HepG2 (cell line): ENCODE measurements around the gene HILPDA. TPM values are rescaled to one million over a fixed set of nuclear protein-coding genes. Genes with fewer than 3 reads are reported as not detected.

Experiments
- ELF1 ChIP-seq: sonication (generic); formaldehyde crosslinking; IDR thresholded peaks from 2 replicates; pipeline ENCODE4 v1.4.0; 2020; ENCODE audit warnings: missing genetic modification reagents
- HES4 ChIP-seq: sonication (generic); formaldehyde crosslinking; IDR thresholded peaks from 2 replicates; pipeline ENCODE4 v1.9.0; 2021; ENCODE audit warnings: mild to moderate bottlenecking, missing genetic modification reagents, borderline replicate concordance
- HNF4A ChIP-seq: sonication (generic); formaldehyde crosslinking; IDR thresholded peaks from 2 replicates; pipeline ENCODE4 v1.4.0; 2020; ENCODE audit warnings: missing genetic modification reagents
- MEF2D ChIP-seq: sonication (generic); formaldehyde crosslinking; IDR thresholded peaks from 2 replicates; pipeline ENCODE4 v1.5.1; 2020; ENCODE audit warnings: mild to moderate bottlenecking, missing genetic modification reagents
- NFYC ChIP-seq: IDR thresholded peaks from 2 replicates; pipeline ENCODE4 v1.6.1; 2016; ENCODE audit warnings: missing genetic modification reagents, missing compliant biosample characterization
- PCBP2 ChIP-seq: fragments of 200-400 bp; formaldehyde crosslinking; optimal IDR thresholded peaks from 2 replicates; pipeline ENCODE3; 2018; ENCODE audit warnings: low read length, low read depth; ENCODE audit not compliant: poor library complexity, severe bottlenecking
- POLR2AphosphoS2 ChIP-seq: IDR thresholded peaks from 2 replicates; pipeline ENCODE4 v1.6.1; 2011; ENCODE audit warnings: low read depth, low read length, improper control_type of control experiment
- PPARG ChIP-seq: conservative IDR thresholded peaks from 2 replicates; pipeline ENCODE4 v1.6.1; 2016; ENCODE audit warnings: missing biosample characterization, missing genetic modification reagents
- RFX5 ChIP-seq: IDR thresholded peaks from 2 replicates; pipeline ENCODE4 v1.6.1; 2011; ENCODE audit warnings: low read depth, low read length, improper control_type of control experiment
- TBP ChIP-seq: sonication (generic); formaldehyde crosslinking; IDR thresholded peaks from 2 replicates; pipeline ENCODE4 v1.5.0; 2020; ENCODE audit warnings: missing genetic modification reagents
- XBP1 ChIP-seq: sonication (generic); formaldehyde crosslinking; IDR thresholded peaks from 2 replicates; pipeline ENCODE4 v1.5.0; 2020; ENCODE audit warnings: missing genetic modification reagents
- YY1 ChIP-seq: IDR thresholded peaks from 2 replicates; pipeline ENCODE4 v1.6.1; 2011; ENCODE audit warnings: low read length, low read depth, moderate library complexity, mild to moderate bottlenecking; ENCODE audit not compliant: insufficient read depth, insufficient replicate concordance
- ZKSCAN1 ChIP-seq: fragments of 150-350 bp; IDR thresholded peaks from 2 replicates; pipeline ENCODE4 v1.6.1; 2014; ENCODE audit warnings: low read length
- ZNF383 ChIP-seq: sonication (generic); formaldehyde crosslinking; IDR thresholded peaks from 2 replicates; pipeline ENCODE4 v1.4.0; 2020; ENCODE audit warnings: missing genetic modification reagents, mild to moderate bottlenecking, borderline replicate concordance
- ZNF430 ChIP-seq: sonication (generic); formaldehyde crosslinking; IDR thresholded peaks from 2 replicates; pipeline ENCODE4 v1.9.0; 2021; ENCODE audit warnings: mild to moderate bottlenecking, missing genetic modification reagents
- ZNF510 ChIP-seq: sonication (generic); formaldehyde crosslinking; IDR thresholded peaks from 2 replicates; pipeline ENCODE4 v1.4.0; 2020; ENCODE audit warnings: low read depth, mild to moderate bottlenecking, missing genetic modification reagents
- ZNF550 ChIP-seq: sonication (generic); formaldehyde crosslinking; IDR thresholded peaks from 2 replicates; pipeline ENCODE4 v1.4.0; 2020; ENCODE audit warnings: mild to moderate bottlenecking, missing genetic modification reagents, borderline replicate concordance
- ZNF7 ChIP-seq: IDR thresholded peaks from 2 replicates; pipeline ENCODE4 v1.6.1; 2016; ENCODE audit warnings: missing biosample characterization, missing genetic modification reagents
- polyA plus RNA-seq, 8 experiments: library from polyadenylated mRNA; depleted of rRNA in 3 of 8; stranded (reverse) in 7 of 8; unstranded in 1 of 8; fragments of >200 nt; fragmentation: Illumina TruSeq in 4 of 8; extraction: Trizol in 4 of 8; gene quantifications; 2 replicates each; pipeline versions ENCODE4 v1.2.1 to v1.2.3, GENCODE V29; 2011 to 2016; ENCODE audit warnings: low read depth in 4 of 8, missing spikeins in 1 of 8, mixed read lengths in 1 of 8; ENCODE audit not compliant: insufficient read depth in 1 of 8
- total RNA-seq, 5 experiments: library from RNA; depleted of rRNA; stranded (reverse); fragments of >200 nt; fragmentation: Illumina TruSeq; extraction: Trizol; gene quantifications; 2 replicates each; pipeline ENCODE4 v1.2.3, GENCODE V29; 2016; ENCODE audit warnings: low read depth in 1 of 5
- TF ChIP-seq, protein P1 (sequence below): IDR thresholded peaks from 2 replicates; pipeline ENCODE4 v1.6.1; 2016; ENCODE audit warnings: missing compliant biosample characterization, missing genetic modification reagents, borderline replicate concordance
- TF ChIP-seq, protein P2 (sequence below): fragments of 450-650 bp; IDR thresholded peaks from 2 replicates; pipeline ENCODE4 v1.6.1; 2017; ENCODE audit warnings: mild to moderate bottlenecking
- TF ChIP-seq, protein P3 (sequence below): sonication (generic); formaldehyde crosslinking; IDR thresholded peaks from 2 replicates; pipeline ENCODE4 v1.8.0; 2022; ENCODE audit warnings: low read depth, missing genetic modification reagents
- TF ChIP-seq, protein P4 (sequence below): sonication (generic); formaldehyde crosslinking; IDR thresholded peaks from 2 replicates; pipeline ENCODE4 v1.9.0; 2022; ENCODE audit warnings: low read depth, missing genetic modification reagents
- TF ChIP-seq, protein P5 (sequence below): sonication (generic); formaldehyde crosslinking; IDR thresholded peaks from 2 replicates; pipeline ENCODE4 v1.8.0; 2022; ENCODE audit warnings: mild to moderate bottlenecking, missing genetic modification reagents, moderate library complexity

Gene HILPDA
- total and polyA plus RNA-seq, 2 of the 13 experiments (the other 11 are each of a cell fraction or from before 2014, with no cell fraction given) = 11.1 to 44.0 TPM

DNA sequence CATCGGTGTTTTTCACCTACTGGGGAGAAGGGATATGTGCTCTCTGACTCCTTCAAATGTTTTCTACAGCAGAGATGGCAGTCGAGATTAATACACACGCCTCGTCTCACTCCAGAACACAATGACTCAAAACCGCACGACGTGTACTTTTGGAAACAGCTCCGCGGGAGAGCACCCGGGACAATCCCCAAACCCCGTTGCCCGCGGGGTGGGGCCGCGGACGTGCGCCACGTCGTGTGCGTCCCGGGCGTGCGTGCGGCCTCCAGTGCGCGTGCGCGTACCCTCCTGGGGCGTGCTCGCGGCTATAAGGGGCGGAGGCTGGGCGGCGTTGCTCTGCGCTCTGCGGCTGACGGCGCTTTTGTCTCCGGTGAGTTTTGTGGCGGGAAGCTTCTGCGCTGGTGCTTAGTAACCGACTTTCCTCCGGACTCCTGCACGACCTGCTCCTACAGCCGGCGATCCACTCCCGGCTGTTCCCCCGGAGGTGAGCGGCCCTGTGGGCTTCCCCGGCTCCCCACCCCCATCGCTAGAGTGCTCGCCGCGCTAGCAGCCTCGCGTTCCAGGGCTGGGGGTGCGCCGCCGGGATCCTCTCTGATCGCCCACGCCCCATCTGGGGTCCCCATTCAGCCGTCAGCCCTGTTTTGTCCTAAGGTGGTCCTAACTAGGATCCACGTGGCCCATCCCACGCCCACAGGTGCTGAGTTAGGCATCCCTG lies at the start of gene HILPDA (continued):
- TF ChIP-seq YY1 = peak; percentile 62
- TF ChIP-seq, protein P1, sequence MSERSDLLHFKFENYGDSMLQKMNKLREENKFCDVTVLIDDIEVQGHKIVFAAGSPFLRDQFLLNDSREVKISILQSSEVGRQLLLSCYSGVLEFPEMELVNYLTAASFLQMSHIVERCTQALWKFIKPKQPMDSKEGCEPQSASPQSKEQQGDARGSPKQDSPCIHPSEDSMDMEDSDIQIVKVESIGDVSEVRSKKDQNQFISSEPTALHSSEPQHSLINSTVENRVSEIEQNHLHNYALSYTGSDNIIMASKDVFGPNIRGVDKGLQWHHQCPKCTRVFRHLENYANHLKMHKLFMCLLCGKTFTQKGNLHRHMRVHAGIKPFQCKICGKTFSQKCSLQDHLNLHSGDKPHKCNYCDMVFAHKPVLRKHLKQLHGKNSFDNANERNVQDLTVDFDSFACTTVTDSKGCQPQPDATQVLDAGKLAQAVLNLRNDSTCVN (CRISPR knock-in tag) = no peak
- no peak for TF ChIP-seq XBP1 (CRISPR knock-in tag)
- TF ChIP-seq ZKSCAN1 = no peak
- no peak for TF ChIP-seq TBP (CRISPR knock-in tag)
- TF ChIP-seq ZNF7 (CRISPR knock-in tag) = peak; percentile 4; the same call in 1 of the 2 replicates
- TF ChIP-seq ZNF383 = no peak
- TF ChIP-seq POLR2AphosphoS2 = no peak
- TF ChIP-seq, protein P2, sequence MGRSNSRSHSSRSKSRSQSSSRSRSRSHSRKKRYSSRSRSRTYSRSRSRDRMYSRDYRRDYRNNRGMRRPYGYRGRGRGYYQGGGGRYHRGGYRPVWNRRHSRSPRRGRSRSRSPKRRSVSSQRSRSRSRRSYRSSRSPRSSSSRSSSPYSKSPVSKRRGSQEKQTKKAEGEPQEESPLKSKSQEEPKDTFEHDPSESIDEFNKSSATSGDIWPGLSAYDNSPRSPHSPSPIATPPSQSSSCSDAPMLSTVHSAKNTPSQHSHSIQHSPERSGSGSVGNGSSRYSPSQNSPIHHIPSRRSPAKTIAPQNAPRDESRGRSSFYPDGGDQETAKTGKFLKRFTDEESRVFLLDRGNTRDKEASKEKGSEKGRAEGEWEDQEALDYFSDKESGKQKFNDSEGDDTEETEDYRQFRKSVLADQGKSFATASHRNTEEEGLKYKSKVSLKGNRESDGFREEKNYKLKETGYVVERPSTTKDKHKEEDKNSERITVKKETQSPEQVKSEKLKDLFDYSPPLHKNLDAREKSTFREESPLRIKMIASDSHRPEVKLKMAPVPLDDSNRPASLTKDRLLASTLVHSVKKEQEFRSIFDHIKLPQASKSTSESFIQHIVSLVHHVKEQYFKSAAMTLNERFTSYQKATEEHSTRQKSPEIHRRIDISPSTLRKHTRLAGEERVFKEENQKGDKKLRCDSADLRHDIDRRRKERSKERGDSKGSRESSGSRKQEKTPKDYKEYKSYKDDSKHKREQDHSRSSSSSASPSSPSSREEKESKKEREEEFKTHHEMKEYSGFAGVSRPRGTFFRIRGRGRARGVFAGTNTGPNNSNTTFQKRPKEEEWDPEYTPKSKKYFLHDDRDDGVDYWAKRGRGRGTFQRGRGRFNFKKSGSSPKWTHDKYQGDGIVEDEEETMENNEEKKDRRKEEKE = no peak
- no peak for TF ChIP-seq RFX5
- TF ChIP-seq PPARG = peak; percentile 69; the same call in 1 of the 2 replicates
- no peak for TF ChIP-seq NFYC
- peak; percentile 64; the same call in 1 of the 2 replicates for TF ChIP-seq ZNF510
- TF ChIP-seq, protein P3, sequence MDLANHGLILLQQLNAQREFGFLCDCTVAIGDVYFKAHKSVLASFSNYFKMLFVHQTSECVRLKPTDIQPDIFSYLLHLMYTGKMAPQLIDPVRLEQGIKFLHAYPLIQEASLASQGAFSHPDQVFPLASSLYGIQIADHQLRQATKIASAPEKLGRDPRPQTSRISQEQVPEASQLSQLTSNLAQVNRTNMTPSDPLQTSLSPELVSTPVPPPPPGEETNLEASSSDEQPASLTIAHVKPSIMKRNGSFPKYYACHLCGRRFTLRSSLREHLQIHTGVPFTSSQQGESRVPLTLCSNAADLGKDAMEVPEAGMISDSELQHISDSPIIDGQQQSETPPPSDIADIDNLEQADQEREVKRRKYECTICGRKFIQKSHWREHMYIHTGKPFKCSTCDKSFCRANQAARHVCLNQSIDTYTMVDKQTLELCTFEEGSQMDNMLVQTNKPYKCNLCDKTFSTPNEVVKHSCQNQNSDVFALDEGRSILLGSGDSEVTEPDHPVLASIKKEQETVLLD = no peak
- TF ChIP-seq, protein P4, sequence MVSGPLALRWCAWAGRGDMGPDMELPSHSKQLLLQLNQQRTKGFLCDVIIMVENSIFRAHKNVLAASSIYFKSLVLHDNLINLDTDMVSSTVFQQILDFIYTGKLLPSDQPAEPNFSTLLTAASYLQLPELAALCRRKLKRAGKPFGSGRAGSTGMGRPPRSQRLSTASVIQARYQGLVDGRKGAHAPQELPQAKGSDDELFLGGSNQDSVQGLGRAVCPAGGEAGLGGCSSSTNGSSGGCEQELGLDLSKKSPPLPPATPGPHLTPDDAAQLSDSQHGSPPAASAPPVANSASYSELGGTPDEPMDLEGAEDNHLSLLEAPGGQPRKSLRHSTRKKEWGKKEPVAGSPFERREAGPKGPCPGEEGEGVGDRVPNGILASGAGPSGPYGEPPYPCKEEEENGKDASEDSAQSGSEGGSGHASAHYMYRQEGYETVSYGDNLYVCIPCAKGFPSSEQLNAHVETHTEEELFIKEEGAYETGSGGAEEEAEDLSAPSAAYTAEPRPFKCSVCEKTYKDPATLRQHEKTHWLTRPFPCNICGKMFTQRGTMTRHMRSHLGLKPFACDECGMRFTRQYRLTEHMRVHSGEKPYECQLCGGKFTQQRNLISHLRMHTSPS = no peak
- TF ChIP-seq MEF2D = peak; percentile 24; the same call in 1 of the 2 replicates
- no peak for TF ChIP-seq PCBP2
- peak; percentile 86; the same call in 1 of the 2 replicates for TF ChIP-seq ZNF430 (CRISPR knock-in tag)
- no peak for TF ChIP-seq ZNF550 (CRISPR knock-in tag)
- peak; percentile 80 for TF ChIP-seq HES4 (CRISPR knock-in tag)
- no peak for TF ChIP-seq HNF4A (CRISPR knock-in tag)
- TF ChIP-seq, protein P5, sequence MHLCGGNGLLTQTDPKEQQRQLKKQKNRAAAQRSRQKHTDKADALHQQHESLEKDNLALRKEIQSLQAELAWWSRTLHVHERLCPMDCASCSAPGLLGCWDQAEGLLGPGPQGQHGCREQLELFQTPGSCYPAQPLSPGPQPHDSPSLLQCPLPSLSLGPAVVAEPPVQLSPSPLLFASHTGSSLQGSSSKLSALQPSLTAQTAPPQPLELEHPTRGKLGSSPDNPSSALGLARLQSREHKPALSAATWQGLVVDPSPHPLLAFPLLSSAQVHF (CRISPR knock-in tag) = peak; percentile 54; the same call in 1 of the 2 replicates
- TF ChIP-seq ELF1 (CRISPR knock-in tag) = no peak
